Smooth muscle cell (in vitro differentiated cells): Measurements from ENCODE around the gene KCNK4. TPM values are rescaled to one million over a fixed set of nuclear protein-coding genes. Genes with fewer than 3 reads are reported as not detected.

Source experiments
- DNase-seq: peaks from one replicate; lab custom pipeline; 2025; ENCODE audit not compliant: unreplicated experiment; lab: John Stamatoyannopoulos, UW
- H2AFZ ChIP-seq: fragments of 200-600 bp; sonication (generic); 2 replicates; pipeline ENCODE4 v1.6.0; 2016; ENCODE audit warnings: antibody characterized with exemption, low read depth, mild to moderate bottlenecking
- H3F3A ChIP-seq: fragments of 200-600 bp; sonication (generic); 2 replicates; pipeline ENCODE4 v1.6.0; 2017; ENCODE audit warnings: antibody characterized with exemption, low read depth
- H3K27ac ChIP-seq: fragments of 200-600 bp; sonication (generic); 2 replicates; pipeline ENCODE4 v1.5.1; 2016; ENCODE audit warnings: low read depth, mild to moderate bottlenecking
- H3K27me3 ChIP-seq: fragments of 200-600 bp; sonication (generic); 2 replicates; pipeline ENCODE4 v1.6.1; 2016; ENCODE audit warnings: low read depth, mild to moderate bottlenecking
- H3K36me3 ChIP-seq: fragments of 200-600 bp; sonication (generic); 2 replicates; pipeline ENCODE4 v1.5.1; 2016; ENCODE audit warnings: low read depth
- H3K4me1 ChIP-seq: fragments of 200-600 bp; sonication (generic); 2 replicates; pipeline ENCODE4 v1.5.1; 2016; ENCODE audit warnings: low read depth
- H3K4me2 ChIP-seq: fragments of 200-600 bp; sonication (generic); 2 replicates; pipeline ENCODE4 v1.6.0; 2016; ENCODE audit warnings: mild to moderate bottlenecking
- H3K4me3 ChIP-seq: fragments of 200-600 bp; sonication (generic); 2 replicates; pipeline ENCODE4 v1.5.1; 2016; ENCODE audit warnings: mild to moderate bottlenecking
- H3K79me2 ChIP-seq: fragments of 200-600 bp; sonication (generic); 2 replicates; pipeline ENCODE4 v1.6.0; 2016; ENCODE audit warnings: low read depth, mild to moderate bottlenecking
- H3K9ac ChIP-seq: fragments of 200-600 bp; sonication (generic); 2 replicates; pipeline ENCODE4 v1.6.0; 2016; ENCODE audit warnings: low read depth
- H3K9me3 ChIP-seq: fragments of 200-600 bp; sonication (generic); replicated peaks from 2 replicates; pipeline ENCODE4 v1.5.1; 2016; ENCODE audit warnings: low read depth
- H4K20me1 ChIP-seq: fragments of 200-600 bp; sonication (generic); 2 replicates; pipeline ENCODE4 v1.6.0; 2016; ENCODE audit warnings: low read depth
- CTCF ChIP-seq: fragments of 200-600 bp; sonication (generic); IDR thresholded peaks from 2 replicates; pipeline ENCODE4 v1.5.1; 2017; ENCODE audit warnings: borderline replicate concordance, mild to moderate bottlenecking, antibody characterized with exemption; ENCODE audit not compliant: insufficient read depth, poor library complexity, severe bottlenecking
- WGBS: methylation state at CpG from one replicate; pipeline ENCODE4 v1.1.7; 2016; ENCODE audit warnings: low lambda C conversion rate; 5-methylcytosine and 5-hydroxymethylcytosine counted together
- polyA plus RNA-seq: library from polyadenylated mRNA; unstranded; fragments of >200 nt; fragmentation: Nextera tagmentation; extraction: Ambion mirVana; gene quantifications from 2 replicates; pipeline ENCODE4 v1.2.1, GENCODE V29; 2016
- total RNA-seq: library from RNA; depleted of rRNA; stranded (reverse); fragments of >200 nt; gene quantifications from 2 replicates; pipeline ENCODE4 v1.2.3, GENCODE V29; 2014

The KCNK4 gene
- total and polyA plus RNA-seq, 2 experiments from 2014 or later: not detected

GRCh38 chr11:64304316-64305072 lies 13.4 kb downstream of the KCNK4 start:
- Histone ChIP-seq H3K4me1 (peaks cover 15% of the 10 kb centered on the region), H3K4me3 (peak overlapping the region; percentile 49), H4K20me1 (peaks cover 7% of the 10 kb centered on the region), H3K9ac (peak overlapping the region; percentile 55), H2AFZ (no peak overlapping the region), H3K27me3 (peaks cover 14% of the 10 kb centered on the region), H3K27ac (peak overlapping the region; percentile 83), H3K36me3 (no peaks in the 10 kb centered on the region), H3F3A (no peaks in the 10 kb centered on the region), H3K4me2 (peak overlapping the region; percentile 79), H3K9me3 (no peaks in the 10 kb centered on the region), H3K79me2 (peaks cover 27% of the 10 kb centered on the region)
- peak; percentile 88 for TF ChIP-seq CTCF
- peak; percentile 84 for DNase-seq
- 2% methylated on average over 46 of the region's 46 CpGs for WGBS

- peak within 1 kb of the TSS; percentile 99 for H3K4me2 ChIP-seq
- H3F3A ChIP-seq: no peaks in the 10 kb centered on the region
- H3K27me3 ChIP-seq: peaks cover 7% of the 10 kb centered on the region
- H3K27ac ChIP-seq: peak within 1 kb of the TSS; percentile 83
- no peaks in the 10 kb centered on the region for H3K9me3 ChIP-seq
- H3K4me1 ChIP-seq: peaks cover 10% of the 10 kb centered on the region
- H3K36me3 ChIP-seq: no peaks in the 10 kb centered on the region
- H2AFZ ChIP-seq: peak within 1 kb of the TSS; percentile 62
- peaks cover 27% of the 10 kb centered on the region for H3K79me2 ChIP-seq
- under 1% methylated on average over 29 of the region's 81 CpGs for WGBS
- H4K20me1 ChIP-seq: peaks cover 7% of the 10 kb centered on the region
- no peak for TF ChIP-seq CTCF
- peak; percentile 98 for DNase-seq
- H3K9ac ChIP-seq: peak within 1 kb of the TSS; percentile 60
- peak within 1 kb of the TSS; percentile 82 for H3K4me3 ChIP-seq
Measured at GRCh38 chr11:64305075-64305690, 14.1 kb downstream of the KCNK4 start, which contains the start of gene ESRRA. Gene ESRRA, plus strand, starts transcription at chr11:64305524. Its CDS starts 1,656 bp downstream, at chr11:64307180.

GRCh38 chr11:64305691-64306562 lies 14.8 kb downstream of the KCNK4 start:
- Histone ChIP-seq H3K9me3 (no peaks in the 10 kb centered on the region), H2AFZ (peak overlapping the region; percentile 62), H3K27ac (no peak overlapping the region), H3K4me1 (peaks cover 6% of the 10 kb centered on the region), H3K36me3 (no peaks in the 10 kb centered on the region), H3F3A (no peaks in the 10 kb centered on the region), H3K9ac (peak overlapping the region; percentile 60), H3K27me3 (peaks cover under 1% of the 10 kb centered on the region), H3K4me3 (peak overlapping the region; percentile 82), H4K20me1 (peaks cover 7% of the 10 kb centered on the region), H3K79me2 (peaks cover 30% of the 10 kb centered on the region), H3K4me2 (peak overlapping the region; percentile 99)
- TF ChIP-seq CTCF: peak; percentile 31
- 1% methylated on average over 57 of the region's 71 CpGs for WGBS
- no peak for DNase-seq
